ENCODE results near the gene HHIPL1.

The HHIPL1 gene

DNA sequence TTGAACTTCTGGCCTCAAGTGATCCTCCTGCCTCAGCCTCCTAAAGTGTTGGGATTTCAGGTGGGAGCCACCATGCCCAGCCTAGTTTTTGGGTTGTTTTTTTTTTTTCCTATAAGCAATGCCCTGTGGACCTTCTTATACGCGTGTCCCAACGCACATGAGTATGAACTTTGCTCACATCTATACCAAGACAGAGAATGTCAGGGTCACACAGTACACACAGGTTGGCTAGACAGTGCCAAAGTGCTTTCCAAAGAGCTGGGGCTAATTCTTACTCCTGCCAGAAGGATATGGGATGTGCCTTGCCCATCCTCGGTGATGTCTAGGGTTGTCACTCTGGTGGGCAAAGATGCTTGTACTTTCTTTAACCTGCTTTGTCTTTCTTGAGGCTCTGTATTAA is 33.3 kb upstream of the HHIPL1 start:
- no peak for DNase-seq (ENCODE audit: low read depth)

DNA sequence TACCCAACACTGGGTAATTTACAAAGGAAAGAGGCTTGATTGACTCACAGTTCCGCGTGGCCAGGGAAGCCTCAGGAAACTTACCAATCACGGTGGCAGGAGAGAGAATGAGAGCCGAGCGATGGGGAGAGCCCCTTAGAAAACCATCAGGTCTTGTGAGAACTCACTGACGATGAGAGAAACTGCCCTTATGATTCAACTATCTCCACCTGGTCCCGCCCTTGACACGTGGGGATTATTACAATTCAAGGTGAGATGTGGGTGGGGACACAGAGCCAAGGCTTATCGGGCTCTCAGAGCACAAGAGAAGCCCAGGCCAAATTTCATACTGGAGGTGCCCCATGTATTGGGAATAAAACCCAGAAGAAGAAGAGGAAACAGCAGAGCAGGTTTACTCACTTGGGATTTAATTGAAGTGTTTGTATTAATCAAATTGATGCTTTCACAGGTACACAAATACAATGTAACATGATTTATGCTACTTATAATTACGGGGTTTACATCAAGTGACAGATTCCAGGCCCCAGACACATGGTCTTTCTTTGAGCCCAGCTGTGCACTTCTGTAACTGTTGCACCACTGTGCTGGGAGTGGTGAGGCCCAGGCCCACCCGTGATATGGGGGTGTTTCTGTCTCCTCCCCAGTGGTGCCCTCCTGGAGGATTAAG is 32.7 kb upstream of the HHIPL1 start:
- DNase-seq (ENCODE audit: low read depth) = no peak

DNA sequence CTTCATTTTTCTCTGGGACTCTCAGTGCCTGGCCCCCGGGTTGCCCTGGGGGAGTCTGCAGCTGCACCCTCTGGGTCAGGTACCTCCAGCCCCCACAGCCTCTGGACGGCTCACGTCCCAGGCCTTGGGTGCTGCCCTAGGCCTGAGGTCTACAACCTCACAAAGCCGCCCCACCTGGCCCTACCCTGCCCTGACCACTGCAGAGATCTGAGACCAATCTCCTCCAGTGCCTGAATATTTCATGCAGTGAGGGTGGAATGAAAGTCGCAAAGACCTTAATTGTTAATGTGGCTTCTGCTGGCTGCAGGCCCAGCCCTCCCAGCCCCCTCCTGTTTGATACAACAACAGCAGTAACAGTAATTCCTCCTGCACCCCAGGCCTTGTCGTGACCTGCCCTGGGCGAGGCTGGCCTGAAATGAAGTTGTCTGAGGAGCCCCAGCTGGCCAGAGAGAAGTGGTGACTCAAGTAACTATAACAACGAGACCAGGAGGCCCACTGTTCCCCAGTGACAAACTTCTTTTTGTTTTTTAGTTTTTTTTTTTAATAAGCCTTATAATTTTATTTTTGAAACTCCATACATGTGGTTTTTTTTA is 32.1 kb upstream of the HHIPL1 start:
- DNase-seq (ENCODE audit: low read depth) = no peak

DNA sequence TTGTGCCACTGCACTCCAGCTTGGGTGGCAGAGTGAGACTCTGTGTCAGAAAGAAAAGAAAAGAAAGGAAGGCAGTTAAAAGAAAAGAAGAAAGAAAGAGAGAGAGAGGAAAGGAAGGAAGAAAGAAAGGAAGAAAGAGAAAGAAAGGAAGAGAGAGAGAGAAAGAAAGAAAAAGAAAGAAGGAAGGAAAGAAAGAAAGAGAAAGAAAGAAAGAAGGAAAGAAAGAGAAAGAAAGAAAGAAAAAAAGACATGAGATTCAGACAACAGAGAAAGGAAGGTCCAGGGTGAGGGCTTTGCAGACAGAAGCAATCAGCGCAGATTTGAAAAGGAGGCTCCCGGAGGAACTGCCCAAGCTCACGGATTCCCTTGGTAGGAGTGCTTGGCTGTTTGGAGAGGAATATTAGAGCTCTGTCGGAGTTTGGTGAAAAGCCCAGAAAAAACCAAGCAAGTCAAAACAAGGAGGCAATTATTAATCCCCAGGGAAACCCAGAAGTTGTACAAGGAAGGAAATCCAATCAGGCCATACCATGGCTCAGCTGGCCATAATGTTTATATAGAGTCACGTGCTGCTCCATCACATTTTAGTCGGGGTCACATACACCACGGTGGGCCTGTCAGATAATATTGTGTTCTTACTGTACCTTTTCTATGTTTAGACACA is 29.3 kb upstream of the HHIPL1 start:
- no peak for DNase-seq (ENCODE audit: low read depth)

DNA sequence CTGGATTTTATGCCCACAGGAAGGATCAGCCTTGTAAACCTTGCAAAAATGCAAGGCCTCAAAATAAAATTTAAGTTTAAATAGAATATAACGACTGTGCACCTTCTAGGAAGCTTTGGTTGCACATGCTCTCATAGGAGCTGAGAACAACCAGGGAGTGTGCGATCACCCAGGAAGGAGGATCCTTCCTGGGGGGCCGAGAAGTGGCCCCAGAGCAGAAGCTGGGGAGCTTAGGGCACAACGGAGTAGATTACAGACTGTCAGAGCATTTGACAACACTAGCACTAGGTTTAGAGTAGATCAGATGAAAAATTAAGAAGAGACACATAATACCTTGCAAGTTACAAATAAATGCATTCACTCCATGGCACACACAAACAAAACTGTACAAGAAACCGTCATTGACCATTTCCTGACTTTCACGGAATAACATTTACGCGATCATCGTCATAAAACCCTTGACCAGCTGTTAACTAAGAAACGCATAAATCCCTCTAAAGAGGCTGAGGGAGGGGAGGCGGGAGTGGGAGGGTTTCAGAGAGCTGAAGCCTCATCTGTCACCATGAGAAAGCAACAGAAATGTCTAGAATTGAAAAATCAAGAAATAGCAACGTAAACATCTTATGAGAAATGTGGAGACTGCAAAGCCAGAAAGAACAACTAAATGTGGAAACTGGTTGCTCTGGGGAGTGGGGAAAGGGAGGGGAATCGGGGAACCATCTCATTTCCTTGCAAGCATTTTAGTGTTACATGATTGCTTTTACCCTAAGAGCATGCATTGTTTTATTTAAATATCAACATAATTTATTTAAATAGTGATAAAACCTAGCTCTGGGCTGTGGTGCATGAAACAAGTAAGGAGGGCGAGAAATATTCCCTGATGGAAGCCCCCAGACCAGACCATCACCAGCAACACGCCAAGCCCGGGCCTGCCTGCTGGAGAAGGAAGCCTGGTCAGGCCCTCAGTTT is 27.8 kb upstream of the HHIPL1 start:
- no peak for DNase-seq (ENCODE audit: low read depth)

DNA sequence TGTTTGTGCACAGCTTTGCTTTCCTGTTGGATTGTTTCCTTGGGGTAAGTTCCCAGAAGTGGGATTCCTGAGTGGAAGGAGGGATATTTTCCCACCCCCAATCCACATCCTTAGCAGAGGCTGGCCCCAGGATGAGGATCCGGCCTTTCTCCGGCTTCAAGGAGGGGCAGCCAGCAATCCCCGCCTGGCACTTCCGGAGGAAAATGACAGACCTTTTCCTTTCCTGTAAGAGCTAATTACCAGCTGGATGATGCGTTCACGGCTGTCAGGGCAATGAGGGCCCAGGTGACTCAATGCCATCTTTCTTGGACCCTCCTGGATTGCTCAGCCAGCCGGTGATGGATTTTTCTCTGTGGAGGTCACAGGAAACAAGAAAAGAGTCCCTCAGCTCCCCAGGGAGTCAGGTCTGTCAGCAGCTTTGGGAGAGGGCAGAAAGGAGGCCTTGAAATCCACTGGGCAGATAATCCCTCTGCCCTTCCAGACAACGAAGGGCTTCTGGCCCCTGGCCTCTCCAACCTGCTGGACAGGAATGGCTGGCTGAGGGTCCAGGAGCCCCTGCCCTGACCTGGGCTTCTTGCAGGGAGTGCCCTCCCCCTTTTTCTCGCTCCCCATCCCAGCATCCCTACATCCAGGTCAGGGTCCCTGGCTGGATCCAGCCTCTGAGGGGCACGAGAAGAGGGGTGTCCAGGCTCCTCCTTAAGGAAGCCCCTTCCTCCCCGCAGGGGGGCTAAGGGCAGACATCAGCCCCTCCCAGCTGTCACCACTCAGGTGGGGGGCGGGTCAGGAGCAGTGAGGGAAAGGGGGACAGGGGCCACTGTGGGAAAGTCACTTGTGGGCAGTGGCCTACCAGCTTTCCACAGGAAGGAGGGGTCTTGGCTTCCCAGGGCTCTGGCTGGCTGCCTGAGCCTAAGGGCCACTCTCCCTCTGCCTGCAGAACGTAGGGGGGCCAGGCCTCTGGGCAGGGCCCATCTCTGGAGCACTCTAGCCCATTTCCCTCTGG is 24.8 kb upstream of the HHIPL1 start:
- DNase-seq (ENCODE audit: low read depth) = no peak

DNA sequence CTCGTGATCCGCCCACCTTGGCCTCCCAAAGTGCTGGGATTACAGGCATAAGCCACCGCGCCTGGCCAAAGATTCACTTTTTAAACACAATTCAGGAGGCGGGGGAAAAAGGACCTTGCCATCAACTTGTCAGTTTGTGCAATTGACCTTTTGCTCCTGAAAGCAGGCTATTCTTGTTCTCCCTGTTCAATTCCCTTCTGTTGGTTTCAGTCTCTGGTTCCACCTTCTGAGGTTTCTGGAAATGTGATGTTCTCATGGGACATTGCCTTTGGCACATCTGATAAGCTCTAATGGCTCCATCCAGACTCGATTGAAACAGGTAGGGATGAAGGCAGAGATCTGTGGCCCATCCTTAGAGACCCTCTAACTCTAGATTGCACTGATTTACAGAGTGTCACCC is 23.0 kb upstream of the HHIPL1 start:
- DNase-seq (ENCODE audit: low read depth) = no peak

DNA sequence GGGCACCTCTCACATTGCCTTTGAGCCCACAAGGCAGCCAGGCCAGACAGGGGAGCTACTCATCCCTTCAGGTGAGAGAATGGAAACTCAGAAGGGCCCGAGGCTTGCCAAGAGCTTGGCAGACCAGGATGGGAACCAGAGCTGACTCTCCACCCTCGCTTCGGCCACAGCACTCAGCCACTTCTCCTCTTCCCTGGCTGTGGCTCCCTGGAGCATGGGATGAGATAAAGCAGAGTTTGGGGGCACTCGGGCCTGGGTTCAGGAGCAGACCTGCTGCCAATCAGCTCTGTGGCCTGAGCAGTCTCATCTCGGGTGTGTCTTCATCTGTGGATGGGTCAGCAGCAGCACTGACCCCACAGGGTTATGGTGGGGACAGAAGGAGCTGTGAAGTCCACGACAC is 20.9 kb upstream of the HHIPL1 start:
- no peak for DNase-seq (ENCODE audit: low read depth)

DNA sequence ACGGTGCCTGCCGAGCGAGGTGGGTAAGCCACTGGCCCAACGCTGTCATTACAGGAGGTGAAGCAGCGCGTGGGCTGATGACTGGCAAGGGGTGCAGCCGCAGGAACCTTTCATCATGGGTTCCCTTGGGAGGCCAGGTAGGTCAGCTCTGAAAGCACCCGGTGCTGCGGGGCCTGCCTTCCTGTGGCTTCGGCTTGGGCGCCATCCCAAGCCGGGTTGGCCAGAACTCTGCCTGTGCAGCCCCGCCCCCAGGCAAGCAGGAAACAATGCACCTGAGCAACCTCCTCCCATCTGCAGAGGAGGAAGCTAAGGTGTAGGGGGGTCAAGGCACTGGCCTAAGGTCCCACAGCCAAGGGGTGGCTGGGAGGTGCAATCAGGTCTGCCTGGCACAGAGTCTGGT is 20.0 kb upstream of the HHIPL1 start:
- DNase-seq (ENCODE audit: low read depth) = no peak

DNA sequence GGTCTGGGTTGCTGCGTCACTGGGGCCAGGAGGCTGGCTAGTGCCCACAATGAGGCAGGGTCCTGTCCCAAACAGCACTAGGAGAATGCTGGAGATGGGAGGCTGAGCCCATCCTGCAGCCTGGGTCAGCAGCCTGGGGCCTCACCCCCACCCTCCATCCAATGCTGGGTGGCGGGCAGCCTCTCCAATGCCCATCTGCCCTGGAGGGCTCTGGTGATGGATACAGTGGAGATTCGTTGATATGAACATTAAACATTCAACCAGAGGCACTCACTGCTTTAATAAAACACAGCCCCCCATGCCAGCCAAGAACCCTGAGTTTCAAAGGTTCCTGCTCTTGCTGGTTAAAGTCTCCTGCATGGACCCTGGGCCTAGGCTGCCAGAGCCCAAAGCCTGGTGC is 19.5 kb upstream of the HHIPL1 start:
- DNase-seq (ENCODE audit: low read depth) = no peak

DNA sequence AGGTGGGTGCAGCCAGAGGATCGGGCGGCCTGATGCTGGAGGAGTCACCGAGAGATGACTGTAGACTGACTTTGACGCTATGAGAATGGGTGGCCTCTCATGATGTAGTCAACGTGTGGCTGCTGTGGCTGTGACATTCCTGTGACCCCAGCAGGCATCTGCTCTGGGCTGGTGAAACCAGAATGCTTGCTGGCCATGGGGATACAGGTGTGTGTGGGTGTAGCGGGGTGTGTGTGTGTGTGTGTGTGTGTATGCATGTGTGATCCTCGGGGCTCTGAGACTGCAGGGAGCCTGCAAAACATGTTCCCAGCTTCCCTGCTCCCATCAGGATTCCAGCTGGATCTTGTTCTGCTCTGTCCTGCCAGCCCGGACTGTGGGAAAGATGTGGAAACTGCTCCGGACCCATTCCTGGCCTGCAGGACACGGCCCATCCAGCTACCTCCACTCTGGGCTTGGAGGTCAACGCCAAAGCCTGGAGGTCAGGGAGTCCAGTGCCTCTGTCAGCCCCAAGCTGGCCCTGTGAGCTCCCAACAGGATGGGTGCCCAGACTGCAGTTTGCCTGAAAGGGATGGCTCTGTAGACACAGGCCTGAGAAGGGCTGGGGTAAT is 18.8 kb upstream of the HHIPL1 start:
- no peak for DNase-seq (ENCODE audit: low read depth)

DNA sequence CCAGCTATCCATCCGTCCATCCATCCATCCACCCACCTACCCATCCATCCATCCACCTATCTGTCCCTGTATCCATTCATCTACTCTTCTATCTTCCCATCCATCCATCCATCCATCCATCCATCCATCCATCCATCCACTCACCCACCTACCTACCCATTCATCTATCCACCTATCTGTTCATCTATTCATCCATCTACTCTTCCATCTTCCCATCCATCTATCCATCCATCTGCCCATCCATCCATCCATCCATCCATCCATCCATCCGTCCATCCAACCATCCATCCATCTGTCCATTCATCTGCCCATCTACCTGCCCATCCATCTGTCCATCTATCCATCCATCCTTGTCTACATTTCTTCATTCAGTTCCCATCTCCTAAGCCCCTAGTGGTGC is 17.8 kb upstream of the HHIPL1 start:
- no peak for DNase-seq (ENCODE audit: low read depth)

DNA sequence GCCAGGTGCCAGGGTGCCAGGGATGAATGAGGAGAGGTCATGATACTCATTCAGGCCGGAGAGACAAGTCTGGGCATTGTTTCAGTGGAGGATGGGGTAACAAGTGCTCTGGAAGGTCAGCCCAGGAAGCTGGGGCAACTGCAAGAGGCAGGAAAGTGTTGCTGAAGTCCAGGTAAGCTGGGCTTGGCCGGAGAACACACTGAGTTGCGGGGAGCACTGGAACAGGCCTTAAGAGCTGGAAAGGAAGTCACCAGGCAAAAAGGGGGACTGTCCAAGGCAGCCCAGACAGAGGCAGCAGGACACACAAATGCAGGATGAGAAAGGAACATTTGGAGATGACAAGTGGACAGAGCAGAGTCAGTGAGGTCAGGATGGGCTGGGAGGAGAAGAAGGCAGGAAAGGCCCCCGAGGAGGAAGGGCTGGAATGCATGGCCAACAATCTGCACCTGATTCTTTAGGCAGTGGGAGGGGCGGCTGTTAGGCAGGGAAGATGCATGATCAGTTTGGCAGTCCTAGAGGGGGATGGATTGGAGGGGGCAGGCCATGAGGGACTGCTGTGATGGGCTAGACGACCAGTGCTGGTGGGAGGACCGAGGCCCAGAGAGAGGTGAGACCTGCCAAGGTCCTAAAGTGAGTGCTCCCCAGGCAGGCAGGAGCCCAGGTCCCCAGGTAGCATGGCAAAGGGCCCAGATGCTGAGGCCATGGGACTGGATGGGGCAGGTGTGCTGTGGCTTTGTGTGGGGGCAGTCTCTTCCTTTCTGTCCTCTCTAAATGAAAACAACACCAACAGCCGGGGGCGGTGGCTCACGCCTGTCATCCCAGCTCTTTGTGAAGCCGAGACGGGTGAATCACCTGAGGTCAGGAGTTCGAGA is 17.2 kb upstream of the HHIPL1 start:
- no peak for DNase-seq (ENCODE audit: low read depth)

DNA sequence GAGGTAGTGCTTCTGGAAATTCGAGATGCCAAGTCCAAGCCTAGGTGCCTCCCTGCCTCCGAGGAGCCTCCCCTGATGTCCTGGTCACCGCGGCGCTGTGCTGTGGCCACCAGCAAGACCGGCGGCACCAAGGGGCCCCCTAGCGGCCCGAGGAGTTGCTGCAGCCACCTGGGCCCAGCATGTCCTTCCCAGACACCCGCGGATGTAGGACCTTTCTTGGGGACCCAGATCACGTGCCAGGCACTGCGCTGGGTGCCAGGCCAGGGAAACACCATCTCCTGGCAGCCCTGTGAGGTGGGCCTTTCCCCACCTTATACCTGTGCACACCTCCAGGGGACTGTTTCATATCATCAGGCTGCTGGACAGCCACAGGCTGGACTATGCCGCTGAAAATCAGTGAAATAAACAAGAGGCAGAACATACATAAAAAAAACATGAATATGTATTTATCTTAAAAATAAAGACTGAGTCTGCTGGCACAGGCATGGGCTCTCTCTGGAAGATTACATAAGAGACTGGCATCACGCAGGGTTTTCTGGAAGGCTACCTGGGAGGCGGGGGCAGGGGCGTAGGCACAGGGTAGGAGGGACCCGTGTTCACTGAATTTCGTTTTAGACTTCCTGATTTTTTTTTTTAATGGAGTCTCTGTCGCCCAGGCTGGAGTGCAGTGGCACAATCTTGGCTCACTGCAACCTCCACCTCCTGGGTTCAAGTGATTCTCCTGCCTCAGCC is 15.9 kb upstream of the HHIPL1 start:
- DNase-seq (ENCODE audit: low read depth) = peak; percentile 27

DNA sequence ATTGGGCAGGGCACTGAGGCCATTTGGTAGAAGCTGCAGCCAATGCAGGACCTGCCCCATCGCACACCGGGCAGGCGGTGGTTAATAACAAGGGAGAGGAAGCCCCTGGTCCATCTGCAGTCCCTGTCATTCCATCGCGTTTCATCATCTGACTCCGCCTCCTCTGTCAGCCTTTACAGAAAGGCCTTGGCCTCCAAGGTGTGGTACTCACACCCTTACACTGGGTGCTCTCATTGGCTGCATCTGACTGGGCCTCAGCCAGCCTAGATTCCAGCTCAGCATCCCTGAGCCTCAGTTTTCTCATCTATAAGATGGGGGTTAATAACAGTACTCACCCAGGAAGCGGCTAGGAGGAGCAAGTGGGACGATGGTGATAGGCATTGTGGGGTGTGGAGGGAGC is 14.7 kb upstream of the HHIPL1 start:
- DNase-seq (ENCODE audit: low read depth) = no peak

DNA sequence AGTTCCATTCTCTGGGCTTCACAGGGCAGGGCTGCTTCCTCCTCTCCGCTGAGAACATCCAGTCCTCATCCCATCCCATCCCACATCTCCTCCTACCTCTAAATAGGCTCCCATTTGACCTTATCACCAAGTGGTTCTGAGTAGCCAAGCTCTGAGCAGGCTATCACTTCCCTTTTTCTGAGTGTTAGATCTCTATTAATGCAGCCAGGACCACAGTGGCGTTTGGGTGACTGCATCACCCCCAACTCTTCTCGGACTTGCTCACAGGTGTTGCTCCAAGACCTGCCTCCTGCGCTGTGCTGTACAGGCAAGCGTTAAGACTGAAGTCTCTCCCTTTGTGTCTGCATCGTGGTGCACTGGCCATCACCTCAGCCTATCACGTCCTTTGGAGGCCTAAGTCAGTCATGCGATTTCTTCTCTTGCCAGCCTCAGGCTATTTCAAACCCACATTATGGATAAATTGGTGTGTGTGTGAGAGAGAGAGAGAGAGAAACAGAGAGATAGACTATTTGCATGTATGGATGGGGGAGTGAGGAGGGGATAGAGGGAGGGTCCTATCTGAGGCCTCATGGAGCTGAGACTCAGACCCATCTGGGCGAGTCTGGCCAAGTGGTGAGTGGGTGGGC is 12.4 kb upstream of the HHIPL1 start:
- no peak for DNase-seq (ENCODE audit: low read depth)

DNA sequence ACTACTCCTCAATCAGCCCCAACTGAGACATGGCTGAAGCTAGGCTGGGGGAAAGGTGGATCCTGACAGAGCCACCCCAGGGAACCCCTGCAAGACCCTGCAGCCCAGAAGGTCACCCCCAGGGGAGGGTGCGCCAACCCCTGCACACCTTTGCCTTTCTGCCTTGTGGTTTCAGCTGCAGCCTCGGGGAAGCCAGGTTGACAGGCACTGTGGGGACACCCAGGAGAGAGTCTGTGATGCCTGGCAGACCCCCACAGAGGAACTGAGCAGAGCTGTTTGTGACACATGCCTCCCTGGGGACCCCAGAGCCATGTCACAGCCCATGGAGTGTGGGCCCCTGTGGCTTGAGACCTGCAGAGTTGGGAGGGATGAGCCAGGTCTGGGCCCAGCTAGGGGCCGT is 11.8 kb upstream of the HHIPL1 start:
- no peak for DNase-seq (ENCODE audit: low read depth)

DNA sequence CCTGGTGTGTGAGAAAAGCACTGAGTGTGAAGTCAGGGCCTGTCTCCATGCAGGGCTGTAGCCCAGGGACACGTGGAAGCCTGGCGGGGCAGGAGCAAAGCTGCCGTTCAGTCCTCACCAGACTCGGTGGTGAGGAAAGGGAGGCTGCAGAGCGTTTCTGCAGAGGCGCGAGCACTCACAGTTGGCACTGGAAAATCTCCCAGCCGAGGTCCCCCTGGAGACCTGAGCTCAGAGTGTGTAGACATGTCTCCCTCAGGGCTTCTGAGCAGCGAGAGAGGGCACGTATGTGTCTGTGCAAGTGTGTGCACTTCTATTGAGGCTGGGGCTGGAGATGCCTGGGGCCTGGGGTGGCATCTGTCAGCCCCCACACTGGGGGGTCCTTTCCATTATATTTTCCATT is 11.0 kb upstream of the HHIPL1 start:
- no peak for DNase-seq (ENCODE audit: low read depth)

DNA sequence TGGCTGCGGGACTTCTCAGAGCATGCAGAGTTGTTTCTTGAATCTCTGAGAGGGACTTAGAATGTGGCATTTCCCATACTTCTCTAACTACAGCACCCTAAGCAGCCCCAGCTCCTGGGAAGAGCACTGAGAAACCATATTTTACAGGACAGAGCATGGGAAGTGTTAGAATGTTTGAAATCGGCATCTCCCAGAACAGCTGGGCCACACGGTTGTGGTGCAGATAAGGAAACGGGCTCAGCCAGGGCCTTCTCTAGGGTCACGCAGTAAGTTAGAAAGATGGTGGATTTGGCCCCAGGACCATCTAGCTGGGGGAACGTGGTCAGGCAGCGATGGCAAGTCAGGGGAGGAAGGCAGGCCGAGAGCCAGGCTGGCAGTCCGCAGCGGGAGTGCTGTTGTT is 10.5 kb upstream of the HHIPL1 start:
- DNase-seq (ENCODE audit: low read depth) = no peak

Data from stimulated activated CD8-positive, alpha-beta memory T cell treated with anti-CD3 and anti-CD28 coated beads, Interleukin-15, amount 100 ng/mL, for 1 hour (primary cell).